GM23338 (cell line): ENCODE data around the gene TAGLN. TPM values are rescaled to one million over a fixed set of nuclear protein-coding genes. Genes with fewer than 3 reads are reported as not detected.

Experiments
- ATAC-seq: fragments of 200-7000 bp; cut with Tn5 transposase; 3 replicates; pipeline ENCODE4 v1.9.1; 2020
- DNase-seq: peaks from one replicate; pipeline ENCODE4 v3.0.0-alpha.2; 2015; ENCODE audit warnings: low spot score
- H2AFZ ChIP-seq: fragments of 200-600 bp; sonication (generic); 2 replicates; pipeline ENCODE4 v1.8.0; 2016; ENCODE audit warnings: antibody characterized with exemption, mild to moderate bottlenecking, moderate library complexity
- H3F3A ChIP-seq: fragments of 200-600 bp; sonication (generic); replicated peaks from 2 replicates; pipeline ENCODE4 v1.8.0; 2017; ENCODE audit warnings: antibody characterized with exemption, mixed run types, low read depth
- H3K27ac ChIP-seq: fragments of 200-600 bp; sonication (generic); 2 replicates; pipeline ENCODE4 v1.6.1; 2016; ENCODE audit warnings: low read depth
- H3K27me3 ChIP-seq: fragments of 200-600 bp; sonication (generic); 2 replicates; pipeline ENCODE4 v1.8.0; 2016; ENCODE audit warnings: mild to moderate bottlenecking, mixed run types, moderate library complexity; ENCODE audit not compliant: insufficient read depth
- H3K36me3 ChIP-seq: fragments of 200-600 bp; sonication (generic); 2 replicates; pipeline ENCODE4 v1.8.0; 2016; ENCODE audit warnings: mild to moderate bottlenecking; ENCODE audit not compliant: insufficient read depth
- H3K4me1 ChIP-seq: fragments of 200-600 bp; sonication (generic); 2 replicates; pipeline ENCODE4 v1.8.0; 2016; ENCODE audit warnings: mild to moderate bottlenecking, moderate library complexity; ENCODE audit not compliant: insufficient read depth
- H3K4me2 ChIP-seq: fragments of 200-600 bp; sonication (generic); 2 replicates; pipeline ENCODE4 v1.7.1; 2017; ENCODE audit warnings: mixed run types
- H3K4me3 ChIP-seq: fragments of 200-600 bp; sonication (generic); 2 replicates; pipeline ENCODE4 v1.6.1; 2016; ENCODE audit warnings: mixed run types
- H3K79me2 ChIP-seq: fragments of 200-600 bp; sonication (generic); replicated peaks from 2 replicates; pipeline ENCODE4 v1.8.0; 2017; ENCODE audit warnings: mild to moderate bottlenecking; ENCODE audit not compliant: insufficient read depth
- H3K9me2 ChIP-seq: fragments of 200-600 bp; sonication (generic); 2 replicates; pipeline ENCODE4 v1.8.0; 2017; ENCODE audit not compliant: insufficient read depth
- H4K20me1 ChIP-seq: fragments of 200-600 bp; sonication (generic); replicated peaks from 2 replicates; pipeline ENCODE4 v1.8.0; 2017; ENCODE audit warnings: mild to moderate bottlenecking; ENCODE audit not compliant: insufficient read depth
- H3K27ac Mint-ChIP-seq: 2 replicates; pipeline ENCODE4 v1.8.0; 2020; ENCODE audit warnings: inconsistent platforms, mild to moderate bottlenecking, moderate library complexity, mixed read lengths
- H3K27me3 Mint-ChIP-seq: 3 replicates; pipeline ENCODE4 v1.8.0; 2022; ENCODE audit warnings: low read depth, mild to moderate bottlenecking, moderate library complexity, mixed read lengths, inconsistent platforms; ENCODE audit not compliant: insufficient read depth, poor library complexity
- H3K36me3 Mint-ChIP-seq: 3 replicates; pipeline ENCODE4 v1.8.0; 2021; ENCODE audit warnings: low read depth, mild to moderate bottlenecking, inconsistent platforms, moderate library complexity, mixed read lengths
- H3K4me1 Mint-ChIP-seq: 3 replicates; pipeline ENCODE4 v1.8.0; 2020; ENCODE audit warnings: mild to moderate bottlenecking, inconsistent platforms, mixed read lengths
- H3K4me3 Mint-ChIP-seq: 3 replicates; pipeline ENCODE4 v1.8.0; 2021; ENCODE audit warnings: moderate library complexity, mild to moderate bottlenecking, inconsistent platforms, mixed read lengths
- H3K9me3 Mint-ChIP-seq: 3 replicates; pipeline ENCODE4 v1.8.0; 2020; ENCODE audit warnings: moderate library complexity, mild to moderate bottlenecking, inconsistent platforms, mixed read lengths
- EZH2 ChIP-seq: fragments of 200-600 bp; sonication (generic); IDR thresholded peaks from one replicate; pipeline ENCODE4 v1.8.0; 2017; ENCODE audit warnings: antibody characterized with exemption, mild to moderate bottlenecking, low read depth; ENCODE audit not compliant: unreplicated experiment
- EZH2phosphoT487 ChIP-seq: fragments of 200-600 bp; sonication (generic); IDR thresholded peaks from one replicate; pipeline ENCODE4 v1.8.1; 2018; ENCODE audit warnings: antibody characterized with exemption; ENCODE audit not compliant: unreplicated experiment
- NANOG ChIP-seq: IDR thresholded peaks from 2 replicates; pipeline ENCODE4 v1.6.1; 2016; ENCODE audit warnings: antibody characterized with exemption, borderline replicate concordance
- POLR2AphosphoS5 ChIP-seq: IDR thresholded peaks from 2 replicates; pipeline ENCODE4 v1.6.1; 2016; ENCODE audit warnings: antibody characterized with exemption, low read depth
- STAT1 ChIP-seq: IDR thresholded peaks from one replicate; pipeline ENCODE4 v1.6.1; 2016; ENCODE audit warnings: antibody characterized with exemption; ENCODE audit not compliant: unreplicated experiment
- ZNF114 ChIP-seq: fragments of 250-450 bp; sonication (Bioruptor Pico); IDR thresholded peaks from 2 replicates; pipeline ENCODE4 v1.5.0; 2020; ENCODE audit warnings: mild to moderate bottlenecking, moderate library complexity
- ZNF331 ChIP-seq: fragments of 250-450 bp; sonication (Bioruptor Pico); IDR thresholded peaks from 2 replicates; pipeline ENCODE4 v1.5.0; 2020; ENCODE audit warnings: low read depth, mild to moderate bottlenecking, moderate library complexity
- polyA plus RNA-seq: library from polyadenylated mRNA; unstranded; fragments of >200 nt; fragmentation: Nextera tagmentation; extraction: Ambion mirVana; gene quantifications from 2 replicates; pipeline ENCODE4 v1.2.1, GENCODE V29; 2016
- total RNA-seq: library from RNA; depleted of rRNA; stranded (reverse); fragments of >200 nt; shearing (Covaris generic); gene quantifications from 2 replicates; pipeline ENCODE4 v1.2.3, GENCODE V29; 2014
- TF ChIP-seq, protein P1 (sequence below), 2 experiments: fragments of 200-600 bp in 1 of 2; sonication (generic) in 1 of 2; conservative IDR thresholded peaks; 2 replicates each; pipeline versions ENCODE4 v1.5.1 to v1.6.1; 2016 to 2017; ENCODE audit warnings: antibody characterized with exemption in 2 of 2, low read depth in 2 of 2, mild to moderate bottlenecking in 2 of 2, moderate library complexity in 1 of 2
- TF ChIP-seq, protein P2 (sequence below): fragments of 250-450 bp; sonication (Bioruptor Pico); IDR thresholded peaks from 2 replicates; pipeline ENCODE4 v1.5.0; 2020; ENCODE audit warnings: mild to moderate bottlenecking, moderate library complexity

TAGLN gene
- total and polyA plus RNA-seq, 2 experiments from 2014 or later = 86.8 to 130 TPM

DNA sequence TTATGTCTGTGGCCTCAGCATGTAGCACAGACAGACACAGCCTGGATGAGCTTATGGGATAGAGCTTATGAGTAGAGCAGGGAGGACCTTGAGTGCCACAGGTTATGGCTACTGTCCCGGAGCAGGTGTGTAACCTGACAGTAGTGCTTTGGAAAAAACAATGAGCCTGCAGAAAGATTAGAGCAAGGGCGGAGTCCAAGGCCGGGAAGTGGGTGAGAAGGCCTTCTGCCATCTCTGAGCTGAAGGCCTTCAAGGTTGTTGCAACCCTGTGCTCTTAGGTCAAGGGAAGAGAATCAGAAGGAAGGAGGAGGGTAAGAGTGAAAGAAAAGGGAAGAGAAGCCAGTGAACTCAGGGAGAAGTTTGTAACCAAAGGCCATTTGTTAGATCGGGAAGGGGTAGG, 3.9 kb upstream of the TAGLN start:
- H3K4me1 Mint-ChIP-seq = peaks cover 25% of the 10 kb centered on the region
- no peak for ATAC-seq
- H3K9me3 Mint-ChIP-seq = no peaks in the 10 kb centered on the region; the same call in 2 of the 3 replicates
- Histone ChIP-seq H3K4me2 (no peak overlapping the region), H3K4me1 (peaks cover 22% of the 10 kb centered on the region), H3K9me2 (no peaks in the 10 kb centered on the region), H3K4me3 (no peak overlapping the region), H2AFZ (no peak overlapping the region), H3K27ac (no peak overlapping the region), H3K27me3 (no peaks in the 10 kb centered on the region), H3K36me3 (no peaks in the 10 kb centered on the region), H3K79me2 (peaks cover 9% of the 10 kb centered on the region), H4K20me1 (no peaks in the 10 kb centered on the region), H3F3A (peaks cover 11% of the 10 kb centered on the region)
- H3K27me3 Mint-ChIP-seq = peaks cover 23% of the 10 kb centered on the region
- TF ChIP-seq EZH2phosphoT487 (no peak), POLR2AphosphoS5 (no peak), STAT1 (no peak), ZNF331 (no peak), ZNF114 (CRISPR knock-in tag) (no peak), NANOG (no peak), EZH2 (no peak)
- TF ChIP-seq, protein P1, sequence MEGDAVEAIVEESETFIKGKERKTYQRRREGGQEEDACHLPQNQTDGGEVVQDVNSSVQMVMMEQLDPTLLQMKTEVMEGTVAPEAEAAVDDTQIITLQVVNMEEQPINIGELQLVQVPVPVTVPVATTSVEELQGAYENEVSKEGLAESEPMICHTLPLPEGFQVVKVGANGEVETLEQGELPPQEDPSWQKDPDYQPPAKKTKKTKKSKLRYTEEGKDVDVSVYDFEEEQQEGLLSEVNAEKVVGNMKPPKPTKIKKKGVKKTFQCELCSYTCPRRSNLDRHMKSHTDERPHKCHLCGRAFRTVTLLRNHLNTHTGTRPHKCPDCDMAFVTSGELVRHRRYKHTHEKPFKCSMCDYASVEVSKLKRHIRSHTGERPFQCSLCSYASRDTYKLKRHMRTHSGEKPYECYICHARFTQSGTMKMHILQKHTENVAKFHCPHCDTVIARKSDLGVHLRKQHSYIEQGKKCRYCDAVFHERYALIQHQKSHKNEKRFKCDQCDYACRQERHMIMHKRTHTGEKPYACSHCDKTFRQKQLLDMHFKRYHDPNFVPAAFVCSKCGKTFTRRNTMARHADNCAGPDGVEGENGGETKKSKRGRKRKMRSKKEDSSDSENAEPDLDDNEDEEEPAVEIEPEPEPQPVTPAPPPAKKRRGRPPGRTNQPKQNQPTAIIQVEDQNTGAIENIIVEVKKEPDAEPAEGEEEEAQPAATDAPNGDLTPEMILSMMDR (conservative IDR thresholded peaks at IDR 0.05; ENCODE audit: low read depth in 2 of 2) = no peak
- TF ChIP-seq, protein P2, sequence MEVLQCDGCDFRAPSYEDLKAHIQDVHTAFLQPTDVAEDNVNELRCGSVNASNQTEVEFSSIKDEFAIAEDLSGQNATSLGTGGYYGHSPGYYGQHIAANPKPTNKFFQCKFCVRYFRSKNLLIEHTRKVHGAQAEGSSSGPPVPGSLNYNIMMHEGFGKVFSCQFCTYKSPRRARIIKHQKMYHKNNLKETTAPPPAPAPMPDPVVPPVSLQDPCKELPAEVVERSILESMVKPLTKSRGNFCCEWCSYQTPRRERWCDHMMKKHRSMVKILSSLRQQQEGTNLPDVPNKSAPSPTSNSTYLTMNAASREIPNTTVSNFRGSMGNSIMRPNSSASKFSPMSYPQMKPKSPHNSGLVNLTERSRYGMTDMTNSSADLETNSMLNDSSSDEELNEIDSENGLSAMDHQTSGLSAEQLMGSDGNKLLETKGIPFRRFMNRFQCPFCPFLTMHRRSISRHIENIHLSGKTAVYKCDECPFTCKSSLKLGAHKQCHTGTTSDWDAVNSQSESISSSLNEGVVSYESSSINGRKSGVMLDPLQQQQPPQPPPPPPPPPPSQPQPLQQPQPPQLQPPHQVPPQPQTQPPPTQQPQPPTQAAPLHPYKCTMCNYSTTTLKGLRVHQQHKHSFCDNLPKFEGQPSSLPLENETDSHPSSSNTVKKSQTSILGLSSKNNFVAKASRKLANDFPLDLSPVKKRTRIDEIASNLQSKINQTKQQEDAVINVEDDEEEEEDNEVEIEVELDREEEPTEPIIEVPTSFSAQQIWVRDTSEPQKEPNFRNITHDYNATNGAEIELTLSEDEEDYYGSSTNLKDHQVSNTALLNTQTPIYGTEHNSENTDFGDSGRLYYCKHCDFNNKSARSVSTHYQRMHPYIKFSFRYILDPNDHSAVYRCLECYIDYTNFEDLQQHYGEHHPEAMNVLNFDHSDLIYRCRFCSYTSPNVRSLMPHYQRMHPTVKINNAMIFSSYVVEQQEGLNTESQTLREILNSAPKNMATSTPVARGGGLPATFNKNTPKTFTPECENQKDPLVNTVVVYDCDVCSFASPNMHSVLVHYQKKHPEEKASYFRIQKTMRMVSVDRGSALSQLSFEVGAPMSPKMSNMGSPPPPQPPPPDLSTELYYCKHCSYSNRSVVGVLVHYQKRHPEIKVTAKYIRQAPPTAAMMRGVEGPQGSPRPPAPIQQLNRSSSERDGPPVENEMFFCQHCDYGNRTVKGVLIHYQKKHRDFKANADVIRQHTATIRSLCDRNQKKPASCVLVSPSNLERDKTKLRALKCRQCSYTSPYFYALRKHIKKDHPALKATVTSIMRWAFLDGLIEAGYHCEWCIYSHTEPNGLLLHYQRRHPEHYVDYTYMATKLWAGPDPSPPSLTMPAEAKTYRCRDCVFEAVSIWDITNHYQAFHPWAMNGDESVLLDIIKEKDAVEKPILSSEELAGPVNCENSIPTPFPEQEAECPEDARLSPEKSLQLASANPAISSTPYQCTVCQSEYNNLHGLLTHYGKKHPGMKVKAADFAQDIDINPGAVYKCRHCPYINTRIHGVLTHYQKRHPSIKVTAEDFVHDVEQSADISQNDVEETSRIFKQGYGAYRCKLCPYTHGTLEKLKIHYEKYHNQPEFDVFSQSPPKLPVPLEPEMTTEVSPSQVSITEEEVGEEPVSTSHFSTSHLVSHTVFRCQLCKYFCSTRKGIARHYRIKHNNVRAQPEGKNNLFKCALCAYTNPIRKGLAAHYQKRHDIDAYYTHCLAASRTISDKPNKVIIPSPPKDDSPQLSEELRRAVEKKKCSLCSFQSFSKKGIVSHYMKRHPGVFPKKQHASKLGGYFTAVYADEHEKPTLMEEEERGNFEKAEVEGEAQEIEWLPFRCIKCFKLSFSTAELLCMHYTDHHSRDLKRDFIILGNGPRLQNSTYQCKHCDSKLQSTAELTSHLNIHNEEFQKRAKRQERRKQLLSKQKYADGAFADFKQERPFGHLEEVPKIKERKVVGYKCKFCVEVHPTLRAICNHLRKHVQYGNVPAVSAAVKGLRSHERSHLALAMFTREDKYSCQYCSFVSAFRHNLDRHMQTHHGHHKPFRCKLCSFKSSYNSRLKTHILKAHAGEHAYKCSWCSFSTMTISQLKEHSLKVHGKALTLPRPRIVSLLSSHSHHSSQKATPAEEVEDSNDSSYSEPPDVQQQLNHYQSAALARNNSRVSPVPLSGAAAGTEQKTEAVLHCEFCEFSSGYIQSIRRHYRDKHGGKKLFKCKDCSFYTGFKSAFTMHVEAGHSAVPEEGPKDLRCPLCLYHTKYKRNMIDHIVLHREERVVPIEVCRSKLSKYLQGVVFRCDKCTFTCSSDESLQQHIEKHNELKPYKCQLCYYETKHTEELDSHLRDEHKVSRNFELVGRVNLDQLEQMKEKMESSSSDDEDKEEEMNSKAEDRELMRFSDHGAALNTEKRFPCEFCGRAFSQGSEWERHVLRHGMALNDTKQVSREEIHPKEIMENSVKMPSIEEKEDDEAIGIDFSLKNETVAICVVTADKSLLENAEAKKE (CRISPR knock-in tag) = no peak
- DNase-seq = no peak
- no peak overlapping the region for H3K27ac Mint-ChIP-seq
- no peak overlapping the region for H3K4me3 Mint-ChIP-seq
- H3K36me3 Mint-ChIP-seq = peaks cover 3% of the 10 kb centered on the region; the same call in 1 of the 3 replicates
